GM12865 (cell line): Measurements from ENCODE around the gene ALKBH4.
"Not testable (repeated sequence)": the region's sequence is repeated elsewhere in the genome, so short reads cannot be mapped to it uniquely, and the experiment has no call there.

Experiments
- DNase-seq: peaks from one replicate; pipeline ENCODE4 v3.0.0; 2010; ENCODE audit warnings: low read depth
- H3K4me3 ChIP-seq: 2 replicates; pipeline ENCODE4 v1.5.1; 2011; ENCODE audit warnings: mild to moderate bottlenecking, low read depth, low read length, control low read depth
- CTCF ChIP-seq: IDR thresholded peaks from 2 replicates; pipeline ENCODE4 v1.5.1; 2011; ENCODE audit warnings: low read length, control low read depth, low read depth, inconsistent platforms; ENCODE audit not compliant: insufficient read depth; ENCODE audit errors: missing control alignments

ALKBH4 gene

GRCh38 chr7:102463841-102464576 is 654 bp downstream of the ALKBH4 start:
- H3K4me3 ChIP-seq: peak overlapping the region; percentile 88
- TF ChIP-seq CTCF: no peak
- DNase-seq: no peak

GRCh38 chr7:102460467-102460866 is 4.2 kb downstream of the ALKBH4 start:
- DNase-seq: no peak
- TF ChIP-seq CTCF: no peak
- H3K4me3 ChIP-seq: no peak overlapping the region

- no peak overlapping the region for H3K4me3 ChIP-seq
- DNase-seq: no peak
- TF ChIP-seq CTCF: no peak
Observed at GRCh38 chr7:102459221-102459844, 5.3 kb downstream of the ALKBH4 start.

- no peak overlapping the region for H3K4me3 ChIP-seq
- no peak for DNase-seq
- no peak for TF ChIP-seq CTCF
Observed at GRCh38 chr7:102457352-102457924, 7.2 kb downstream of the ALKBH4 start.

GRCh38 chr7:102456327-102456726 is 8.3 kb downstream of the ALKBH4 start:
- H3K4me3 ChIP-seq: no peak overlapping the region
- DNase-seq: no peak
- TF ChIP-seq CTCF: no peak

- DNase-seq: no peak
- no peak overlapping the region for H3K4me3 ChIP-seq
- TF ChIP-seq CTCF: no peak
Observed at GRCh38 chr7:102455596-102455995, 9.1 kb downstream of the ALKBH4 start.

- not testable (repeated sequence) for DNase-seq
Observed at GRCh38 chr7:102454932-102455331, 9.7 kb downstream of the ALKBH4 start.

More at GRCh38 chr7:102454932-102455331, 9.7 kb downstream of the ALKBH4 start:
- H3K4me3 ChIP-seq: not testable (repeated sequence)
